NCI-H748 (cell line): ENCODE measurements around the gene TECTA.

Source experiments
- DNase-seq: peaks from one replicate; lab custom pipeline; 2025; ENCODE audit not compliant: unreplicated experiment; lab: John Stamatoyannopoulos, UW

Gene TECTA, protein sequence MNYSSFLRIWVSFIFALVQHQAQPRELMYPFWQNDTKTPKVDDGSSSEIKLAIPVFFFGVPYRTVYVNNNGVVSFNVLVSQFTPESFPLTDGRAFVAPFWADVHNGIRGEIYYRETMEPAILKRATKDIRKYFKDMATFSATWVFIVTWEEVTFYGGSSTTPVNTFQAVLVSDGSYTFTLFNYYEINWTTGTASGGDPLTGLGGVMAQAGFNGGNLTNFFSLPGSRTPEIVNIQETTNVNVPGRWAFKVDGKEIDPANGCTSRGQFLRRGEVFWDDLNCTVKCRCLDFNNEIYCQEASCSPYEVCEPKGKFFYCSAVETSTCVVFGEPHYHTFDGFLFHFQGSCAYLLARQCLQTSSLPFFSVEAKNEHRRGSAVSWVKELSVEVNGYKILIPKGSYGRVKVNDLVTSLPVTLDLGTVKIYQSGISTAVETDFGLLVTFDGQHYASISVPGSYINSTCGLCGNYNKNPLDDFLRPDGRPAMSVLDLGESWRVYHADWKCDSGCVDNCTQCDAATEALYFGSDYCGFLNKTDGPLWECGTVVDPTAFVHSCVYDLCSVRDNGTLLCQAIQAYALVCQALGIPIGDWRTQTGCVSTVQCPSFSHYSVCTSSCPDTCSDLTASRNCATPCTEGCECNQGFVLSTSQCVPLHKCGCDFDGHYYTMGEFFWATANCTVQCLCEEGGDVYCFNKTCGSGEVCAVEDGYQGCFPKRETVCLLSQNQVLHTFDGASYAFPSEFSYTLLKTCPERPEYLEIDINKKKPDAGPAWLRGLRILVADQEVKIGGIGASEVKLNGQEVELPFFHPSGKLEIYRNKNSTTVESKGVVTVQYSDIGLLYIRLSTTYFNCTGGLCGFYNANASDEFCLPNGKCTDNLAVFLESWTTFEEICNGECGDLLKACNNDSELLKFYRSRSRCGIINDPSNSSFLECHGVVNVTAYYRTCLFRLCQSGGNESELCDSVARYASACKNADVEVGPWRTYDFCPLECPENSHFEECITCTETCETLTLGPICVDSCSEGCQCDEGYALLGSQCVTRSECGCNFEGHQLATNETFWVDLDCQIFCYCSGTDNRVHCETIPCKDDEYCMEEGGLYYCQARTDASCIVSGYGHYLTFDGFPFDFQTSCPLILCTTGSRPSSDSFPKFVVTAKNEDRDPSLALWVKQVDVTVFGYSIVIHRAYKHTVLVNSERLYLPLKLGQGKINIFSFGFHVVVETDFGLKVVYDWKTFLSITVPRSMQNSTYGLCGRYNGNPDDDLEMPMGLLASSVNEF (N-terminal part only)

DNA sequence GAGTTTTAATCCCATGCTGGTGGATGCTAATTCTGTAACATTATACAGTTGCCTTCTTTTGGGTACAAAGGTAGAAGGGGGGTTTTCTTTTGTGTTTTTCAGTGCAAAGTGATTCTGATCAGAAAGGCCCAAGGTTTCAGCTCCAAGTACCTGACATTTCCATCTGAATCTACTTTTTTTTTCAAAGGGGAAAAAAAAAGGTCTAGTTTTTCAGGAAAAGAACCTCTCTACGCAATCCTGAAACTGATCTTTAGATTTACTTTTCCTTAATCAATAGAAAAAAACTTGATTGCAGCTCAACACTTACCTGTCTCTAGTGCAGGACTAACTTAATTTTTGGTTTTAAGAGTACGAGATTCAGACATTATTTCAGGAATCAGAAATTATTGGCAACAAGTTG, at the start of gene TECTA:
Gene TECTA, plus strand, starts transcription at position 301 of the 400 bp plus-strand sequence. CDS start 1,423 bp downstream, outside the sequence.
- DNase-seq, result no peak

DNA sequence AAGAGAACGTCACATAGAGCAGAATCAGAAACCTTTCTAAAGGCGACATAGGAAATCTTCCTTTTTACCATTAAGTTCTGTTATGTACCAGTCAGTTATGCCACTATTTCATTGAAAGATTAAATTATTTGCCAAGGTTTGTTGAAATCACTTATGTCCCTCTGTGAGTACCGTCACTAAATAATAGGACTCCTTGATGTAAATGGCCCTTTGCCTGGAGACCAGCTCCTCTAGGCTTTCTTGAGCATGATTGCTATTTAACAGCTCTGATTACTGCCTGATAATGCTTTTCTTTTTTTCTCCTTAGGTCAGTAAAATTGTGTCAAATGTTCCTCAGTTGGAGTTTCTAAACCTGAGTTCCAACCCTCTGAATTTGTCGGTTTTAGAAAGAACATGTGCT, 47.8 kb upstream of the TECTA start:
- DNase-seq, result no peak

DNA sequence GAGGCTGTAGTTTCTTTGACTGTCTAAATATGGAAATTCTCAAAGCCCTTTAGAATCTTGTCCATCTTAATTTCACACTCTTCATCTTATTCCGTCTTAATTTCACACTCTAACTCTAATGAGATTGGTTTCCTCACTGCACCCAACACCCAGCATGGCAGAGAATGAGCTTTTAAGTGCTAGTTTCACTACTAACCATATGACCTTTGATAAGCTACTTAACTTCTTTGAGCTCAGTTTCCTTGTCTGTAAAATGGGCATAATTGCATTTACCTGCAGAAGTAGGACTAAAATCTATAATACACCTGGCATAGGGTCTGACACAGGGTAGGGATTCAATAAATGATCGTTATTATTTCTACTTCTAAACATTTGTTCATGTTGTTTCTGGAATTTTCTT, 46.8 kb upstream of the TECTA start:
- DNase-seq, result no peak

DNA sequence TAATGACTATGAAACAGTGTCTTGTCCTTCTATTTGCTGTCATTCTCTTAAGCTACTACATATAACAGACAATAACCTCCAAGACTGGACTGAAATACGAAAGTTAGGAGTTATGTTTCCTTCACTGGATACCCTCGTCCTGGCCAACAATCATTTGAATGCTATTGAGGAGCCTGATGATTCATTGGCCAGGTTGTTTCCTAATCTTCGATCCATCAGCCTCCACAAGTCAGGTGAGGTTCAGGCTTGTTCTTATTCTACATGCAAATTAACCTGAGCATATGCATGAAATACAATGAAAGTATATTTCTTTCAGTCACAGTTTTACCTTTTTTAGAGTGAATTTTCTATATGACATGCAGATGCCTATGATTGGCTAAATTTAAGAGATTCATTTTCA, 46.0 kb upstream of the TECTA start:
- no peak for DNase-seq

DNA sequence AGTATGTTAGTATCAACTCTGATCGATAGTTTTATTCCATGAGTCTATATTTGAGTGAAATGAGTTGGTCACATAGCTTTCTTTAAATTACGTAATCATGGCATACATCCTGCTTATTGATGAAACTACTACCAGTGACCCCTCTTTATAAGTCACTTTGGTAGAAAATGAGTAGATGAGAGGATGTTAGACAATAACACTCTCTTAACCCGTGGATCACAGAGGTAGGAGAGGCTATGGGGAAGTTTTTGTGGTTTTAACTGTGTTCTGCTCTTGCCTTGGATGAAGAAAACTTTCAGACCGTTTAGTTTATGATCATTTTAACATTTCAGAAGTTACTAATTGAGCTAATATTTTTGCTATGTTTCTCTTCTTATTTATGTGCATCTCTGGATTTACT, 43.1 kb upstream of the TECTA start:
- DNase-seq, result no peak

DNA sequence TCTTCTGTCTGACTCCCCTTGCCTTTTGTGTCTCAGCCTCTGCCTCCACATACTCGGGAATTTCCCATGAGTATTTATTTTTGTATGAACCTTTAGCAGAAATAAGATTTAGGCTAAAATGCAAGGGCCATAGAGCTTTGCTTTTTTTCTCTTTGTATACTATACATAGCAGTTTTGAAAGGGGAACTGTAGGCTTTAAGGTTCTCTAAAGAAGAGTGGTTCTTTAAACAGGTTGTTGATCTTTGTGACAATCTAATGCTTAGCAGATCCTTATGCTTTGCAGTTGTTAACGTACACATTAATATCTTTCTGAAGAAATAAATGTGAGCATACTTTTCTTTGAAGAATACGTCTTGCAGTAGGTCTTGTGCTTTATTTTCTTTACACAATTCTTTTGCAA, 42.1 kb upstream of the TECTA start:
- no peak for DNase-seq

DNA sequence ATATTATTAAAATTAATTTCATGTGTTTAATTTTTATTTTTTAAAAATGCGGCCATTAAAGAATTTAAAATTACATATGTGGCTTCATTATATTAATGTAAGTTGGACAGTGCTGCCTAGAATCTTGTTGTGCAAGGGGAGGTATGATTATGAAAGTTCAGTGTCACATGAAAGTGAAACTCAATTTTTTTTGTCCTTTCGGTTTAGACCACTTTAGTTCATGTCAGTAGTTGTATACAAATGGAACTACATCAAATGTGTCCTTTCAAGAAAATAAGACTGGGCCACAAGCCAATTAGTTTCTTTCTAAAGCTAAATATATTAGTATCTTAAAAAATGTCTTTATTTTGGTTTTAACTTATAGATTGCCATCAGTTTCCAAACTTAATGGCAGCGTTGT, 41.4 kb upstream of the TECTA start:
- no peak for DNase-seq

DNA sequence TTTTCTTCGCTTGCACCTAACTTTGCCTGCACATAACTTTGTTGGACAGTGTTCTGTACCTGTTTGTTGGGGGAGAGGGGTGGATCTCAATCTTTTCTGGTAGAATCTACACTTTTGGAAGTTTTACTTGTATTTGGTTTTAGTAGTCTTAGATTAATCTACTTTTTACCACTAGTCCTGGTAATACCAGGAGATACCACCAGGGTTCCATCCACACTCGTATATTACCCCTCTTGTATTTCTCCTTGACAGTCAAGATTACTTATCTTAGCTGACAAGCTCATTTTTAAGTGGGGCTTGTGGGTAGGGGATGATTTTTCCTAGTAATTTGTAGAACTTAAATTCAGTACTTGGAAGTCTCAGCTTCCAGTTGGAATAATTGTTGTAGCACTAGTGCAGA, 37.3 kb upstream of the TECTA start:
- DNase-seq, result peak; percentile 0

DNA sequence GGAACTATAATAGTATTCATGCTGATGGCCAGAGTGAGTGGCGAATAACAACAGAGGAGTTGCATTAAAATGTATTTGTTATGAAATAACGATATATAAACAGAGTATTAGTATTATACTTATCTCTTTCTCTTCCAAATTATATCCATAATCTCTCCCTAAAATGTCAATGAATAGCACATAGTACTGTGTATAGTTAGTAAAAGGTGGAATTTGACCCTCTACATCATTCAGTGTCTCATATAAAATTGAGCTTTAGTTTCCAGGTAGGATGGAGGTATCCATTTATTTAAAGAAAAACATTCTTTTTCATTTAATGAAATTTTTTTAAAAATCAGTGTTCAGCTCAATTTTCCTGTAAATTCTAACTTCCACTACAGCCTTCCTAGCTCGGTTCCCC, 34.4 kb upstream of the TECTA start:
- no peak for DNase-seq

DNA sequence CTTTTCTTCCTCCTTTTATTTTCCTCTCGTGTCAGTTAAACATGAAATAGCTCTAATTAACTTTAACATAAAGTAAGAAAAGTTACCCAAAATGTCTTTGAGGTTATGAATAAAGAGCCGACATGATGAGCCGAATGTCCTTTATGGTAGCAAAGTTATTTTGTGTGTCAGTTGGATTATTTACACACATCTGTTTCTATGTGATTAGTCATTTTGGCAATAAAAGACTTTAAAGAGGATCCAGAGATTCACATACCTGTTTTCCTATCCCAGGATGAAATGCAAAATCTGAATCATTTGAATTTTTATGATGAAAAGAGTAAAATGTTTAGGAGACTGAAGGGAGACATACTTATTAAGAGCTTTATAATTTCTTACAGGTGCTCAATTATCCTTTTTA, 34.0 kb upstream of the TECTA start:
- peak; percentile 32 for DNase-seq

DNA sequence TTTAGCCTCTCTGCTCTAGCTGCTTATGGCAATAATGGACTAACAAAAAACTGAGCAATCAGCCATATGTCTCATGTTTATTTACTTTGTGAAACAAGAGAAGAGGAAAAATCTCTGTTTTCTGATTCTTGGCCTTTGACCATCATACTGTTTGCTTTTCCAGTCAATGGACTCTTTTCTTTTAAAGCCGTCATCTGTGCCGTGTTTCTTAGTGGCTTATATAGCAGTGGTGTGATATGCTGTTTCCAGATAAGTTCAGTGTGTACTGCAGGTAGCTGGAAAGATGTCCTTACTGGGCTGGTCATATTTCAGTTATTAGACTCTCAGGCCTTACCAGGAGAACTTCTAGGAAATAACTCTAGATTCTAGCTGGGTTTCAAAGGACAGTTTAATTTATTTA, 33.6 kb upstream of the TECTA start:
- peak; percentile 92 for DNase-seq

DNA sequence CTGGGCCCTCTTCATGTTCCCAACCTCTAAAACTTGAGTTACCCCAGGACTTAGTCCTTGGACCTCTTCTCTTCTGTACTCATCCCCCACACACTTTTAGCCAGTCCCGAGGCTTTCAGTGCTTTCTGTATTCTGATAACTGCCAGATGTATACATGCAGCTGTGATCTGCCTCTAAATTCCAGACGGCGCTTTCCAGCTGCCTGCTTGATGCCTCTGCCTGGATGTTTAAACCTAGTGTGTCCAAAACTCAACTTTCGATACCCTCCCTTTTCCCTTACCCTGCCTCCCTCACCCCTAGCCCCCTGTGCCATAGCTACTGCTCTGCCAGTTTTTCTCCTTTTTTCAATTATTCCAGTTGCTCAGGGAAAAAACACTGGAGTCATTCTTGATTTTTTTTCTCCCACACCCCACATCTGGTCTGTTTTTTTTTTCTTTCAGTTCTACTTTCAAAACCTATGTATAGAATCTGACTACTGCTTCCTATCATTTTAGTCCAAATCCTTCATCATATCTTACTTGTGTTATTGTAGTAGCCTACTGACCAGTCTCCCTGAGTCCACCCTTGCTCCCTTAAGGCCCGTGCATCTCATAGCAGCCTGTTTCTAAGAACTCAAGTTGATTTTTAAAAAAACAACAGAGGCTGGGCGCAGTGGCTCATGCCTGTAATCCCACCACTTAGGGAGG, 32.9 kb upstream of the TECTA start:
- no peak for DNase-seq

DNA sequence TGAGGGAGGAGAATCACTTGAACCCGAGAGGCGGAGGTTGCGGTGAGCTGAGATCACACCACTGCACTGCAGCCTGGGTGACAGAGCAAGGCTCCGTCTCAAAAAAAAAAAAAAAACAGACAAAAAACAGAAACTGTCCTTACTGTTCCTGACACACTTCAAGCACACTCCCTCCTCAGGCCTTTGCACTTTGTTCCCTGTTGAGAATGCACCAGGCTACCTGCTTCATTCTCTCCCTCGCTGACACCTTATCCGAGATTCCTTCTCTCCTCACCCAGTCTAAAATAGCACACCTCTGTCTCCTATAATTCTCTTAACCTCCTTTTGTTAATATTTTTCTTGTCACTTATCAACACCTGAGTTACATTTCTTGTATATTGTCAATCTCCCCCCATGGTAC, 32.3 kb upstream of the TECTA start:
- DNase-seq, result no peak

DNA sequence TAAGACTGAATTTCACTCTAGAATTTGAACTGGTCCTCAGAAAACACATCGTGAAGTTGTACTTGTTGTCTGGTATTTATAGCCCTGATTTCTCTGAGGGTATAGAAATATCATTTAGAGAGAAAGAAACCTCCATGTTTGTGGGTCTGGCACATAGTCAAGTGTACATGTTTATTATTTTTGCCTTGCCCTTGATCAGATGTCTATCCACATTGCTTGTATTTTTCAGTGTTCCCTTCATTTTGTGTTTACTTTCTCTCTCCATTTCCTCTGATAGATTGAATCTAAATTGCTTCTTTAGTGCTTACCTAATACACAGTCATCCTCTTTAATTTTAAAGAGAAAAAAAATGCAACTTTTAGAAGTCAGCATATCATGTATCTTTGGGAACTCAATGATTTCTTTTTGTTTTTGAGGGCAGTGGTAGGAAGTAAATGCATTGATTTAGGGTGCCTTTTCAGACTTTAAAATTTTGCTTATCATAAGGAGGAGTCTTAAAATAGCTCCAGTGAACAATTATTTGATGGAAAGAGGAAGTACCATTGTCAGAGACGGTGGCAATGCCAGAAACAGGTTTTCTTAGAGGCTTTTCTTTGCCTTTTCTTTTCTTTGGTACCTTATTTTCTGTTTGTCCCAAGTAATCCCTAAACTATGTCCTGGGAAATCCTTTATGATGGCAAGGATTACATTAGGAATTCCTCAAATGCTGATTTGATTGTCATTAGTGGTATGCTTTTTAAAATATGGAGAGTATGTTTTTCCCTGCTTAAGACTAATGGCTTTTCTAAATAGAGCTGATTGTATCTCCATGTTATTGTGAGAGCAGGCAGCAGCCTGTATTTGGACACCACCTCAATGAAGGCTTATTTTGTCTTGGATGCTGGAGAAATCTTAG, 29.8 kb upstream of the TECTA start:
- DNase-seq, result no peak

DNA sequence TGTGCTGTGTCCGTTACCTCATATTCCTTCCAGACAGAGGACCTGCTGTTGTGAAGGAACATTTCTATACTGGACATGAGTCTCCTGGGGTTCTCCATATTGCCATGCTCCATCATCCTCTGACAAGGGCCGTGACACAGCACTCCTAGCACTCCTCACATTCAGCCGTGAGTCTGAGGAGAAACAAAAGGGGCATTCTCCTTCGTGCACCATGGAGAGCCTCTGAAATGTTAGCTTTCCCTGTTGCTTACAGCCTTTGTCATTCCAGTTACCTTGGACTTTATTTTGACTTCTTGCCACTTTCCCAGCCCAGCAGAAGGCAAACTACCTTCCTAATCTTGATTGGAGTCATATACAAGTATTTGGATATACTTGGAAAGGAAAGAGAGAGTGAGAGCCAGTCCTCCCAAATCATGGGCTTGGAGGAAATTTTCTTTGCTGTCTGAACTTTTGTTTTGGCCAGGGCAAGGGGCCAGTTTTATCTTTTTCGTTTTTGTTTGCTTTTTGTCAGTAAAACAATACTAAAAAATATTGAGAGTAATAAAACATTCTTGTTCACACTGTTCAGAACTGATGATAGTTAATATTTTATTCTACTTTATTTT, 29.1 kb upstream of the TECTA start:
- no peak for DNase-seq

DNA sequence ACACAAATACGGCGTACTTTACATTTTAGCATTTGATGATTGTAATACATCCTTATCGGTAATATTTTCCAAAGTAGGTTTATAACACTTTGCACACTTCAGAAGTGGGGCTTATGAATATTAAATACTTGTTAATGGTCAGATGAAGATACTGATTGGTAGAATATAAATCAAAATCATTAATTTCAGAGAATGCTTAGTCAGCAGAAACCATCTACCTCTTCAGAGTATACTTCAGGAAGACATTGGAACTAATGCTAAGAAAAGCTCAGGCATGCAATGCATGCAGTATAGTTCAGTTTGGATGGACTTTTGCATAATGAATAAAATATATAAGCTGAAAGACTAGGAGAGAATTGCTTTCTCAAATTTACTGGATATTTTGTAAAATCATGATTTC, 19.7 kb upstream of the TECTA start:
- DNase-seq, result no peak

DNA sequence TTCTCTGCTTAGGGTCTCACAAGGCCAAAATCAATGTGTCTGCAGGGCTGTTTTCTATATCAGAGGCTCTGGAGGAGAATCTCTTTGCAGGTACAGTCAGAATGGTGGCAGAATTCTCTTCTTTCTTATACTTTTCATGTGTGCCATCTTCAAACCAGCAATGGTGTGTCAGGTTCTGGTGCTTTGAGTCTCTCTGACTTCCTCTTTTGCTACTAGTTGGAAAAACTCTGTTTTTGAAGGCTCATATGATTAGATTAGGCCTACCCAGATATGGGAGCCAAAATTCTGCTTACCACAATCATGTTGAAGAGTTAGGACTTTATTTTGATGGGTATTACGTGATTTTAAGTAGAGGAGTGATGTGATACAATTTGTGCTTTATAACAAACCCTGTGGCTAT, 18.8 kb upstream of the TECTA start:
- DNase-seq, result no peak

DNA sequence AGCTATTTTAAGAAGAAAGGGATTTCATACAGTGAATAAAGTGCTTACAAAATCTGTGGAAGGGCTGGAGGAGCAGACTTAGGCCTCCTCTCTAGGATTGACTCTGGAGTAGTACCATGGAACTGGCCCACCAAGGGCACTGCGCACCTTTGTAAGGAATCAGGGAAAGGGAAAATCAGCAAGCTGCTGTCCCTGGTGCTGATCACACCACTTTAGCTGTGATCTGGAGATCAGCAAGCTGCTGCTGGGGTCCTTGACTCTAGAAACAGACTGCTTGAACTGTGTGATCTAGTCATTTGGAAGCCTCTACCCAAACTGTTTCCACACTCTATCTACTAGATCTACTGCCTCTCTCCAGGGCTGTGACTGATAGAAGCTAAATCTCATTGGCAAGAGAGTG, 18.4 kb upstream of the TECTA start:
- DNase-seq, result no peak

DNA sequence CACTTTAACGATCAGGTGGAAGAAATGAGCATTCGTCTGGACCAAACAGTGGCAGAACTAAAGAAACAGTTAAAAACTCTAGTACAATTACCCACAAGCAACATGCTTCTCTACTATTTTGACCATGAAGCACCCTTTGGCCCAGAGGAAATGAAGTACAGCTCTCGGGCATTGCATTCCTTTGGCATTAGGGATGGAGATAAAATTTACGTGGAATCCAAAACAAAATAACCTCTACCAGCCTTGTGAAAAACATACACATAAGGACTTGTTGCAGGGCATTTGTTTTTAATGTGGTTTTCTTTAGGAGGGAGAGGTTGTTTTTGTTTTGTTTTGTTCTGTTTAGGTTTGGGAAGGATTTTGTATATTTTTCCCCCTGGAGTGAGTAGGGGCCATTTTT, 14.2 kb upstream of the TECTA start:
- no peak for DNase-seq
